Vagina (tissue), 2 donors: ENCODE data around the gene LRRC4C. TPM values are rescaled to one million over a fixed set of nuclear protein-coding genes. Genes with fewer than 3 reads are reported as not detected.

Source experiments
- DNase-seq, 2 donors: peaks; one replicate each; pipeline ENCODE4 v3.0.0-alpha.2; 2017; ENCODE audit errors: extremely low spot score in 2 of 2
- H3K27ac ChIP-seq: fragments of 200-600 bp; sonication (generic); one replicate; pipeline ENCODE4 v1.5.1; 2019
- H3K27me3 ChIP-seq: fragments of 200-600 bp; sonication (generic); one replicate; pipeline ENCODE4 v1.5.1; 2019
- H3K36me3 ChIP-seq, 2 donors: fragments of 200-600 bp; sonication (generic); one replicate each; pipeline ENCODE4 v1.5.1; 2017 to 2019
- H3K4me1 ChIP-seq: fragments of 200-600 bp; sonication (generic); one replicate; pipeline ENCODE4 v1.5.1; 2019
- H3K4me3 ChIP-seq, 2 donors: fragments of 200-600 bp; sonication (generic); 1 replicate in 1 of 2; 2 replicates in 1 of 2; pipeline ENCODE4 v1.5.1; 2016 to 2019
- H3K9me3 ChIP-seq: fragments of 200-600 bp; sonication (generic); one replicate; pipeline ENCODE4 v1.5.1; 2019
- CTCF ChIP-seq, 3 experiments: fragments of 450-650 bp in 2 of 3; fragments of 200-600 bp in 1 of 3; sonication (generic) in 1 of 3; IDR thresholded peaks; one replicate each; pipeline ENCODE4 v1.5.1; 2017 to 2019; ENCODE audit warnings: antibody characterized with exemption in 3 of 3, mild to moderate bottlenecking in 2 of 3, moderate library complexity in 2 of 3
- POLR2A ChIP-seq, 2 donors: fragments of 450-650 bp; IDR thresholded peaks; one replicate each; pipeline ENCODE4 v1.6.1; 2017; ENCODE audit warnings: antibody characterized with exemption in 2 of 2, mild to moderate bottlenecking in 2 of 2, moderate library complexity in 2 of 2
- POLR2AphosphoS5 ChIP-seq, 2 donors: sonication (generic); formaldehyde crosslinking; IDR thresholded peaks; one replicate each; pipeline ENCODE4 v1.9.0; 2017; ENCODE audit warnings: antibody characterized with exemption in 2 of 2, mild to moderate bottlenecking in 2 of 2, low read depth in 1 of 2; ENCODE audit not compliant: insufficient read depth in 1 of 2
- intact Hi-C: fragments of 100-400 bp; cut with DNase I; formaldehyde crosslinking; loops from one replicate; pipeline ENCODE4 v1.15.1; 2023
- total RNA-seq: library from RNA; depleted of rRNA; stranded (reverse); fragments of >200 nt; gene quantifications from one replicate; pipeline ENCODE4 v1.2.3, GENCODE V29; 2016

Gene LRRC4C
- total RNA-seq, 1 donor from 2014 or later, result 5.6 TPM

GRCh38 chr11:40183073-40184064 is 1276.1 kb downstream of the LRRC4C start:
- Histone ChIP-seq H3K4me1 (no peaks in the 10 kb centered on the region), H3K9me3 (no peaks in the 10 kb centered on the region), H3K27me3 (no peaks in the 10 kb centered on the region), H3K4me3 (no peak overlapping the region), H3K27ac (no peak overlapping the region), H3K36me3 (no peaks in the 10 kb centered on the region)
- no peak for TF ChIP-seq POLR2A (IDR thresholded peaks at IDR 0.05)
- no peak for TF ChIP-seq CTCF (IDR thresholded peaks at IDR 0.05)
- no peak for TF ChIP-seq POLR2AphosphoS5 (IDR thresholded peaks at IDR 0.05; ENCODE audit: insufficient read depth in 1 of 2, low read depth in 1 of 2)
- no peak for DNase-seq
- intact Hi-C loops, result no loop called here

GRCh38 chr11:40179541-40179940 is 1279.9 kb downstream of the LRRC4C start:
- no peak overlapping the region for H3K4me3 ChIP-seq
- DNase-seq, result no peak
- H3K9me3 ChIP-seq, result no peaks in the 10 kb centered on the region
- no peaks in the 10 kb centered on the region for H3K27me3 ChIP-seq
- intact Hi-C loops, result no loop called here
- TF ChIP-seq CTCF (IDR thresholded peaks at IDR 0.05) (no peak), POLR2A (IDR thresholded peaks at IDR 0.05) (no peak), POLR2AphosphoS5 (IDR thresholded peaks at IDR 0.05; ENCODE audit: insufficient read depth in 1 of 2, low read depth in 1 of 2) (no peak)
- H3K4me1 ChIP-seq, result no peaks in the 10 kb centered on the region
- no peak overlapping the region for H3K27ac ChIP-seq
- no peaks in the 10 kb centered on the region for H3K36me3 ChIP-seq

GRCh38 chr11:40178470-40178869 is 1281.0 kb downstream of the LRRC4C start:
- no peak for TF ChIP-seq POLR2AphosphoS5 (IDR thresholded peaks at IDR 0.05; ENCODE audit: insufficient read depth in 1 of 2, low read depth in 1 of 2)
- no peak for TF ChIP-seq CTCF (IDR thresholded peaks at IDR 0.05)
- no peak for TF ChIP-seq POLR2A (IDR thresholded peaks at IDR 0.05)
- no peak overlapping the region for H3K4me3 ChIP-seq
- no peaks in the 10 kb centered on the region for H3K4me1 ChIP-seq
- H3K27ac ChIP-seq, result no peak overlapping the region
- no peaks in the 10 kb centered on the region for H3K9me3 ChIP-seq
- no peak for DNase-seq
- no peaks in the 10 kb centered on the region for H3K27me3 ChIP-seq
- intact Hi-C loops, result no loop called here
- H3K36me3 ChIP-seq, result no peaks in the 10 kb centered on the region

GRCh38 chr11:40175980-40176379 is 1283.5 kb downstream of the LRRC4C start:
- no peak overlapping the region for H3K27ac ChIP-seq
- H3K27me3 ChIP-seq, result no peaks in the 10 kb centered on the region
- no peaks in the 10 kb centered on the region for H3K4me1 ChIP-seq
- H3K9me3 ChIP-seq, result no peaks in the 10 kb centered on the region
- no peaks in the 10 kb centered on the region for H3K36me3 ChIP-seq
- intact Hi-C loops, result no loop called here
- no peak for DNase-seq
- TF ChIP-seq POLR2A (IDR thresholded peaks at IDR 0.05) (no peak), POLR2AphosphoS5 (IDR thresholded peaks at IDR 0.05; ENCODE audit: insufficient read depth in 1 of 2, low read depth in 1 of 2) (no peak), CTCF (IDR thresholded peaks at IDR 0.05) (no peak)
- H3K4me3 ChIP-seq, result no peak overlapping the region

GRCh38 chr11:40170078-40170477 is 1289.4 kb downstream of the LRRC4C start:
- Histone ChIP-seq H3K27me3 (no peaks in the 10 kb centered on the region), H3K4me3 (no peak overlapping the region), H3K9me3 (no peaks in the 10 kb centered on the region), H3K4me1 (no peaks in the 10 kb centered on the region), H3K27ac (no peak overlapping the region), H3K36me3 (no peaks in the 10 kb centered on the region)
- DNase-seq, result no peak
- TF ChIP-seq CTCF (IDR thresholded peaks at IDR 0.05) (no peak), POLR2AphosphoS5 (IDR thresholded peaks at IDR 0.05; ENCODE audit: insufficient read depth in 1 of 2, low read depth in 1 of 2) (no peak), POLR2A (IDR thresholded peaks at IDR 0.05) (no peak)
- intact Hi-C loops, result no loop called here
